ENCODE data around the gene ZNF804A.

ZNF804A gene

GRCh38 chr2:184598316-184599053 lies at the start of gene ZNF804A:
Gene ZNF804A (plus strand): TSS chr2:184598529. CDS start chr2:184598960, 431 bp downstream.
- DNase-seq (ENCODE audit: low spot score), result no peak

DNA sequence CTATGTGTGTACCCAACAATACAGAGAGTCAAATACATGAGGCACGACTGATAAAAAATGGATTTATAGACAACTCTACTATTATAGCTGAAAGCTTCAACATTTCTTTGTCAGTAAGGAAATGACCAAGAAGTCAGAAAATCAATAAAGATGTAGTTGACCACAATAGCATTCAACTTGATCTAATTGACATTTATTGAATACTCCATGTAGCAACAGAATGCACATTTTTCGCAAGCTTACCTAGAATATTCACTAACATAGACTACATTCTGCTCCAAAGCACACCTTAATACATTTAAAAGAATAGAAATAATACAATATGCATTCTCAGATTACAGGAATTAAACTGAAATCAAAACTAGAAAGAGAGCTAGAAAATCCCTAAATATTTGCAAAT lies 49.2 kb upstream of the ZNF804A start:
- no peak for DNase-seq (ENCODE audit: low spot score)

GRCh38 chr2:184551626-184552025 lies 46.7 kb upstream of the ZNF804A start:
- DNase-seq (ENCODE audit: low spot score), result no peak

DNA sequence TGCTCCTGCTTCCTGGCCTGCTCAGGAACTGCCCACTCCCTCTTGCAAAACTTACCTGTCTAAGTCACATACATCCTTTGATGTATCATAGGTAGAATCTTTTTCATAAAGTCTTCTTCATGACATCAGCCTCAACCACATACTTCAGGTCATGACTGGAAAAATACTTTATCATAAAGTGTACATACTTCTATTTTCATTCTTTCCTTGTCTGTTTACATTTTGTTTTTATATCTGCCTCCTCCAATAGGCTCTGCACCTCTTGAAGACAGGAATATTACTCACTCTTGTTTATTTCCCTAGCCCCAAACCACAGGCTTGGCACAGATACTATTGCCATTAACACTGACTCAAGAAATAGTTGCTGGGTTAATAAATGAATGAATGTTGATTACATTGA lies 43.6 kb upstream of the ZNF804A start:
- DNase-seq (ENCODE audit: low spot score), result no peak

GRCh38 chr2:184555352-184555751 lies 43.0 kb upstream of the ZNF804A start:
- no peak for DNase-seq (ENCODE audit: low spot score)

GRCh38 chr2:184556639-184557038 lies 41.7 kb upstream of the ZNF804A start:
- DNase-seq (ENCODE audit: low spot score), result no peak

- no peak for DNase-seq (ENCODE audit: low spot score)
These were observed 39.4 kb upstream of the ZNF804A start for GRCh38 chr2:184558713-184559464.

DNA sequence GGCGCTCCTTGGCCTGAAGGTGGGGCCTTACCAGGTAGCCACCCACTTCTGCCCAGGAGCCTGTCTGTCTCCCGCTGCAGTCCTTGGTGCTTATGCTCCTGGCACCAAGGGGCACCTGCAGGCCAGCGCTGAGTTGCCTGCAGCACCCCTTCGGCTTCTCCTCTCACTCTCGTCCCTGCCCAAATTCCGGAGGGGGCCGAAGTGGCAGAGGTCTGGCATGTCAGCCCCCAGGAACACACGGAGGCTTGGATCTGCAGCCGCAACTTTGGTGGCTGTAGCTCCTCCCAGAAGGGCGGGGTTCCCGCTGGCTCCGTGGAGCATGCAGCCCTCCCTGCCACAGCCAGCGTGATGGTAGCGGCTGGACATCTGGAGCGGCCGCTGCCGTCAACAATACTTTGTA lies 37.7 kb upstream of the ZNF804A start:
- DNase-seq (ENCODE audit: low spot score), result no peak

- no peak for DNase-seq (ENCODE audit: low spot score)
These were observed 35.8 kb upstream of the ZNF804A start for GRCh38 chr2:184562532-184562931.

DNA sequence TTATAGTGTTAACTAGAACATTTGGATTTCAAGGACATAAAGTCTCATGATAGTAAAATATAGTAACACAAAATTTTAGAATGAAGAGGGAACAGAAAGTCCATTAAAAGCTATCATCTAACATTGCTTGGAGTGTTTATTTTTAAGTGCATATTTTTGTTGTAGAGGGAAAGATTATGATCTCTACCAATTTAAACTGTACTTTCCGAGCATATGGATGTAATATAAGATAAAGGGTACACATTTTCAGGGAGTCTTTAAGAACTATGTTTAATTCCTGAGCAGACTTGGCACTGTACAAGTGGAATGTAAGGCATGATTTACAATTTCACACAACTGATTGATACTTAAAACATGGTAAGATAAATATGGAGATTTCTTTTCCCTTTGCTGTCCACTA lies 34.2 kb upstream of the ZNF804A start:
- DNase-seq (ENCODE audit: low spot score), result no peak

- no peak for DNase-seq (ENCODE audit: low spot score)
These were observed 31.6 kb upstream of the ZNF804A start for GRCh38 chr2:184566716-184567115.

- DNase-seq (ENCODE audit: low spot score), result no peak
These were observed 21.3 kb upstream of the ZNF804A start for GRCh38 chr2:184577056-184577455.

DNA sequence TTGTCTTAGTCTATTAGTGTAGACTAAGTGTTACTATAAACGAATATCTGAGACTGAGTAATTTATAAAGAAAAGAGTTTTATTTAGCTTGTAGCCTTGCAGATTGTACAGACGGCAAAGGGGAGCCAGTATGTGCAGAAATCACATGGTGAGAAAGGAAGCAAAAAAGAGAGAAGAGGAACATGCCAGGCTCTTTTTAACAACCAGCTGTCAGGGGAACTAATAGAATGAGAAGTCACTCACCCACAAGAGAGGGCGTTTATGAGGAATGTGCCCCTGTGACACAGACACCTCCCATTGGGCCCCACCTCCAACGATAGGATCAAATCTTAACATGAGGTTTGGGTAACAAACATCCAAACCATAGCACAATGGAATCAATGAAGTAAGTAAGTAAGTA lies 20.6 kb upstream of the ZNF804A start:
- no peak for DNase-seq (ENCODE audit: low spot score)

GRCh38 chr2:184579226-184579625 lies 19.1 kb upstream of the ZNF804A start:
- no peak for DNase-seq (ENCODE audit: low spot score)

- no peak for DNase-seq (ENCODE audit: low spot score)
These were observed 16.9 kb upstream of the ZNF804A start for GRCh38 chr2:184581391-184581790.

GRCh38 chr2:184589261-184589660 lies 9.1 kb upstream of the ZNF804A start:
- DNase-seq (ENCODE audit: low spot score), result no peak

DNA sequence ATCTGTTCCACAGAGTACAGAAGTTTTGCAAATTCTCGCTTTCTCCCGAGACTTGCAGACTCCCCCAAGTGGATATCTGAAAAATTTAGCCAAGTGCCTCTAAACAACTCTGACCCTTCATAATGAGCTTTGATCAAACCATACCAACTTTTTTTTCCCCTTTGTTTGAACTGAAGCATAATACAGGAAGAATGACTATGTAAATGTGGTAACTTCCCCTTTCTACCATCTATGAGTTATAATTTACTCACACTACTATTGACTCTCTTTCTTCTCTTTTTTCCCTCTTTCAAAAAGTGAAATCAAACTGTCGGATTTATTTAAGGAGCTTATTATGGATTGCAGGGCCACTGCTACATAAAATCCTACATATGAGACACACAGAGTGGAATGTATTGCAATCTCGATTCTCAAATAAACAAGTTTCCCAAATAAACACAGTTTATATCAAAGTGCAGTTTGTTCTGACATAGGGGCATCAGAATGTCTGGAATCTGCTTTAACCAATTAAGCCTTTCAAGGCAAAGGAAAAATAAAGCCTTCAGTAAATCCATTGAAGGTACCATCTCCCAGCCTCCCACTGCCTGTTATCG lies 1.4 kb upstream of the ZNF804A start:
- DNase-seq (ENCODE audit: low spot score), result no peak

DNA sequence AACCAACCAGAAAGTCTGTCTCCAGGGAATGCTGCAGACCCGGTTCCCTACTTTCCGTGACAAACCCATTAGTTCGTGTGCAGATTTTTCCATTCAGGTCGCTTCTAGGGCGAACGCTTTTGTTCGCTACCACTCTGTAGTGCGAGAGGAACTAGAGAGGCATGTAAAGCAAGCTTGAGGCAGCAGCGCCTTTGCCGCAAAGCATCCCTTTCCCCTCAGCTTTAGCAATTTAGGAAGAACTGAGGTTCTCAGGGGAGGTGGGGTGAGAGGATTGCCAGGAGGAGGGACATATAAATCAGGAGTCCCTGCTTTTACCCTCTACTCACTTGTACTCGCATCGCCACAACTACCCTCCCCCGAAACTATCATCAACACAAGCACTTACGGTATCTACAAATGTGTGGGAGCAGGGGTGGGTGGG lies 748 bp upstream of the ZNF804A start:
- DNase-seq (ENCODE audit: low spot score), result no peak

DNA sequence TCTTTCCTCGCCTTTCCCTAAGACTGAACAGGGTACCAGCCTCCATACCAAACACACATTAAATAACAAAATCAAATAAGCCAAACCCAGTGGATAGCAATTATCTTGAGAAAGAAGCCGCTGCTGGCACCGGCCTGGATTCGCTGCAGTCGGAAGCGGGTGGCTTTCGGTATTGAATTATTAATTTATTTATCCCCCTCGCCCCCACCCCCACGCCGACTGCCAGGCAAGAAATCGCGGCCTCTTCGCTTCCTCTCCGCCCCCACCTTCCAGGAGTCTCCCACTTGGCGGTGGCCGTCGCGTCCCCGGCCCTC lies 370 bp upstream of the ZNF804A start:
- no peak for DNase-seq (ENCODE audit: low spot score)

- no peak for DNase-seq (ENCODE audit: low spot score)
These were observed 934 bp downstream of the ZNF804A start for GRCh38 chr2:184599054-184599871.

GRCh38 chr2:184599872-184600222 lies 1.5 kb downstream of the ZNF804A start:
- no peak for DNase-seq (ENCODE audit: low spot score)

DNA sequence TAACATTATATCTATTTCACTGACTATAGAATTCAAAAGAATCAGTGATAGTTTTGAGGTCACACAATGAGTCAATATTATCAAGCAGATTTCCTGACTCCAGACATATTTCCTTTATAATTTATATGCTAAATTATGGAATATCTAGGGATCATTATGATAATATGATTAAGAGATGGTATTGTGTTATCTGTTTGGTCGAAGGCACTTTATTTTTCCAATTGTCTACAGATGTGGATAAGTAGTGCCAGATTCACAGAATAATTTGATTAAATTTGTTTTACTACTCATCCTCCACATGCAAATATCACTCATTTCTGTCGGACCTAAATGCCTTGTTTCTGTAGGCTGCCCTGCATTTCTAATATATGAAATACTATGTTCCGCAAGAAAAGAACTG lies 4.4 kb downstream of the ZNF804A start:
- no peak for DNase-seq (ENCODE audit: low spot score)

- no peak for DNase-seq (ENCODE audit: low spot score)
These were observed 12.6 kb downstream of the ZNF804A start for GRCh38 chr2:184610891-184611290.

Measured in CD4-positive, alpha-beta T cell treated with Interleukin-6 at 100 ng/mL for 8 hours (primary cell).